Measurements from ENCODE around the gene MAP1B.

MAP1B gene

DNA sequence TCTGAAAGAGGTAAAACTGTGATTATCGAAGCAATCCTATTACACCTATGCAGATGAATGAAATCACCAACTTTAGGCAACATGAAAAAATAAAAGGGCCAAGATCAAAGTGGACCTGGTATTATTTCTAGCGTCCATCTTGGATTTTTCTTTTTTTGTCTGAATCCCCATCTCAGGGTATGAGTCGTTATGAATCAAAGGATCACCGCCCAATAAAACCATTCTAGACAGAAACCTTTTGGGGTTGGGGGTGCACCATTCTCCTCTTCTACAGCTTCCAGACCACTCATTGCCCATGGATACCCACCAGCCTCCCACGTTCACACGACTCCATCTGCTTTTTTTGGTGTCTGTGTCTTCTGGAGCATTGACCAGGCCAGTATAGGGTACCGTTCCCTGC lies 33.4 kb downstream of the MAP1B start:
- FAIRE-seq (no peak), DNase-seq (ENCODE audit: insufficient read length, low spot score) (no peak)
- TF ChIP-seq, protein P1, sequence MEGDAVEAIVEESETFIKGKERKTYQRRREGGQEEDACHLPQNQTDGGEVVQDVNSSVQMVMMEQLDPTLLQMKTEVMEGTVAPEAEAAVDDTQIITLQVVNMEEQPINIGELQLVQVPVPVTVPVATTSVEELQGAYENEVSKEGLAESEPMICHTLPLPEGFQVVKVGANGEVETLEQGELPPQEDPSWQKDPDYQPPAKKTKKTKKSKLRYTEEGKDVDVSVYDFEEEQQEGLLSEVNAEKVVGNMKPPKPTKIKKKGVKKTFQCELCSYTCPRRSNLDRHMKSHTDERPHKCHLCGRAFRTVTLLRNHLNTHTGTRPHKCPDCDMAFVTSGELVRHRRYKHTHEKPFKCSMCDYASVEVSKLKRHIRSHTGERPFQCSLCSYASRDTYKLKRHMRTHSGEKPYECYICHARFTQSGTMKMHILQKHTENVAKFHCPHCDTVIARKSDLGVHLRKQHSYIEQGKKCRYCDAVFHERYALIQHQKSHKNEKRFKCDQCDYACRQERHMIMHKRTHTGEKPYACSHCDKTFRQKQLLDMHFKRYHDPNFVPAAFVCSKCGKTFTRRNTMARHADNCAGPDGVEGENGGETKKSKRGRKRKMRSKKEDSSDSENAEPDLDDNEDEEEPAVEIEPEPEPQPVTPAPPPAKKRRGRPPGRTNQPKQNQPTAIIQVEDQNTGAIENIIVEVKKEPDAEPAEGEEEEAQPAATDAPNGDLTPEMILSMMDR (IDR thresholded peaks at IDR 0.05; ENCODE audit: insufficient read depth, missing control alignments) = no peak

DNA sequence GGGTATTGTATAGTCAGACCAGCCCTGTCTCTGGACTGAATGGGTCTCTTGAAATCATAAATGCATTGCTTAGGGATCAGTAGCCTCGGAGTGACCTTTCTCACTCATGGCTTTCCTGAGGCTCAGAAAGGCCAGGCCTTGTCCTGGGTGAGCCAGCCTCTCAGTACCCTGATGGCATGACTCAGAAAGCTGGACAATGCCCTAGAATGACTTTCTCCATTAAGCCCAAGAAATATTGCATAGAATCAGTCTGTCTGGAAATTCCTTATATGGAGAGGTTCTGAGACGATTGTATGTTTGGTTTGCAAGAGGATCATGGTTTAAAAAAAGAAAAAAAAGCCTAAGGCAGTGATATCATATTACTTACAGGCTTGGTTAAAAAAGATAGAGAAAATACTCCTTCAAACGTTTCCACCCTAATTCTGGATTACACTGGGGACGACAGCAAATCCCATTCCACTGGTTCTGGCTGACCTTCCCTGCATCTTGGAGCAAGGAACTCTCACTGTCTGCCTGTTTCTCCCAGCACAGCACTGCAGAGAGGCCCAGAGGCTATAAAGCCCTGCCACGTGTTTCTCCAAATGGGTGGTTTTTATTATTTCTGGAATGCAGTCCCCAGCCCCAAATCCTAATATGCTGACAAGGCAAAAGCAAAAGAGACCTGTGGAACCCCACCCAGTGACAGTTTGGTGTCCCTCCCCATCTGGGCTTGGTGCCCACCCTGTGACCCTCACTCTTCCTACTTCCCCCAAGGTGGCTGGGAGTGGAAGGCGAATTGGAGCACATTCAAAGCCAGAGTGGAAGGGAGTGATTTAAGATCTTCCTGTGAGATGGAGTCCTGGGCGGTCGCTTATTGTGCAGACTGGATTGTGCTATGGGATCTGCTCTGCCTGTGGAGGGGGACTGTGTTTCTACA lies 34.4 kb downstream of the MAP1B start:
- TF ChIP-seq, protein P1 (IDR thresholded peaks at IDR 0.05; ENCODE audit: insufficient read depth, missing control alignments) = no peak
- FAIRE-seq = no peak
- DNase-seq (ENCODE audit: insufficient read length, low spot score) = no peak

DNA sequence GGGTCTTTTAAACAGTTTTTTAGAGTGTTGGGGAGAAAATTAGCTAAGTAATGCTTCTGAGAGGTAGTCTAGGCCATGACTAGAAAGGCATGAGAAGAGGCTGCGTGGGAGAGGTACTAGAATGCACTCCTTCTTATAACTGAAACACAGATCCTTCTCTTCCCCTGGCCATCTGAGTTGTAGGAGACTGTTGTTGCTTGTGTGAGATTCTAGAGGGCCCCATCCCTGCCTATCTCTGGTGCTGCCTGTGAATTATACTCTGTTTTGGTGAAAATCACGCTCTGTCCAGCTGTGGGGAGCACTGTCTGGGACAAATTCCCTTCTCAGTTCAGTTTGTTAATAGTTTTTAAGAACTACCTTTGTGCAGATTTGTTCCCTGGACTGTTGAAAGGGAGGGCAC lies 37.5 kb downstream of the MAP1B start:
- no peak for DNase-seq (ENCODE audit: insufficient read length, low spot score)
- TF ChIP-seq, protein P1 (IDR thresholded peaks at IDR 0.05; ENCODE audit: insufficient read depth, missing control alignments) = no peak
- FAIRE-seq = no peak

DNA sequence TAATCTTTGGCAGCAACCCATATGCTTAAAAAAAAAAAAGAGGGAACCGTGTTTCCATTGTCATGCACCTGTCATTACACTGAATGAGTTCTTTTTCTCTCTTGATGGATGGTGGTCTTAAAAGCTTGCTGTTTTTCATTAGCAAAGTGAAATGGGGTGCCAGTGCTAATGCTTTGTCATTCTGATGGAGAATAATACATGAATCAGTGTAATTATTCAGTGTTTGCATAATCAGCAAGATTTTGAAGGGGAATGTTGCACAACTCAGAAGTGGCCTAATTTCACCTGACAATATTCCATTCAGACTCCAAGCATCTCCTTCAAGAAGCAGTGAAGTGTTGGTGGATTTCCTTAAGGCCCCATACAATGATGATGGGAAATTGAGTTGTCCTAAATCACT lies 38.1 kb downstream of the MAP1B start:
- FAIRE-seq (no peak), DNase-seq (ENCODE audit: insufficient read length, low spot score) (no peak)
- TF ChIP-seq, protein P1 (IDR thresholded peaks at IDR 0.05; ENCODE audit: insufficient read depth, missing control alignments) = no peak

DNA sequence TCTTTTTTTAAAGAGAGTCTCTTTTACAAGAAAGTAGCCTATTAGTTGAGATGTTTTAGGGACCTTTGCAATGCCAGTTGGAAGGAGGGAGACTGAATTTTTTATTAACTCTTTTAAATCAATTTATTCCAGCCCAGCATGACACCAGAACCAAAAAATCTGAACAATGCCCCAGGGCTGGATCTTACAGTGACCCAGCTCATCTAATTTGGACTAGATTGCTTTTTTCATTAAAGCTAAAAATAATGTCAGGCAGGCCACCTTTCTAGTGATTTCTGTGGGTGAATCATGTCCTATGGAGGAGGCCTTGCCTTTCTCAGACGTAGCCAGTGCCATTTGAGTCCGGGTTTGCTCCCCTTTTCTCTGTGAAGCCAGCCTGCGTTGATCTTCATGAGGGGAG lies 38.8 kb downstream of the MAP1B start:
- DNase-seq (ENCODE audit: insufficient read length, low spot score) (no peak), FAIRE-seq (no peak)
- TF ChIP-seq, protein P1 (IDR thresholded peaks at IDR 0.05; ENCODE audit: insufficient read depth, missing control alignments) = no peak

DNA sequence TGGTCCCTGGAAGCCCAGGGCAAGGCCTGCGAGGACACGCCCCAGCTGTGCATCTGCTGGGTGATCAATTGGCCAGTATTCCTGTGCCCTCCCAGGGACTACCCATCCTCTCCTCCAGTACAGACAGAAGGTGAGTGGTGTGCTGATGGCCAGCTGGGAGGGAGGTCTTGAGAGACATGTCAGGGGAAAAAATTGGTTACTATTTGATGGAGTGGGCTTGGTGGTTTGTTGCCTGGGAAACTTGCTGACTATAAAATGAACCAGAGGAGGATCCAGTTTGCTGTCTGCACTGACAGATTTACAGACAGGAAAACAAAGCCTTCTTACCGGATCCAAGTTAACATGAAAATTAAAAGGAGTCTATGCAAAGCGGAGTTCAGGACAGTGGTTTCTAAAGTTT lies 40.3 kb downstream of the MAP1B start:
- FAIRE-seq = no peak
- TF ChIP-seq, protein P1 (IDR thresholded peaks at IDR 0.05; ENCODE audit: insufficient read depth, missing control alignments) = no peak

DNA sequence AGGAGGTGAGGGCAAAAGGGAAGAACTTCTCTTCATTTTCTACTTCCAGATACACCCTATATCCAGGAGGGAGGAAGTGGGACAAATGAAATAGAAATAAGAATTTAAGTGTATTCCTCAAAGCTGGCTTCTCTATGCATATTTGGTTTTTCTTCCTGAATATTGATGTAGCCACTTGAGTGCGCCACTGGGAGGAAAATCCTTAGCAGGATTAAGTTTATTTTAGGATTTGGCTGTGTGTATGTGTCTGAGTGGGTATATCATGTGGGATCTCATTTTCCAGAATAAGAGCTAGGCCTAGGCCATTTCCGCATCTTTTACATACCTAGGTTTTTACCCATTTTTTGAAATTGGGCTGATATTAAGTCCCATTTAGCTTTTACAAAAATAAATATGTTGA lies 42.5 kb downstream of the MAP1B start:
- DNase-seq (ENCODE audit: insufficient read length, low spot score) = no peak
- TF ChIP-seq, protein P1 (IDR thresholded peaks at IDR 0.05; ENCODE audit: insufficient read depth, missing control alignments) = peak; percentile 35
- FAIRE-seq = no peak

More for the DNA sequence above, 40.3 kb downstream of the MAP1B start:
- DNase-seq (ENCODE audit: insufficient read length, low spot score) = no peak

Measured in D721Med (cell line).